Activated CD4-positive, alpha-beta T cell treated with anti-CD3 and anti-CD28 coated beads, Interleukin-2, Interleukin-4, amounts not matched to agents 100 ng/mL and 50 ng/mL, durations not matched to agents 16 hours and 8 hours (primary cell): ENCODE results near the gene OSBP.
"Not testable (repeated sequence)": the region's sequence is repeated elsewhere in the genome, so short reads cannot be mapped to it uniquely, and the experiment has no call there.

Experiments
- DNase-seq: peaks from one replicate; pipeline ENCODE4 v3.0.0-alpha.2; 2020; ENCODE audit warnings: low spot score

The OSBP gene

DNA sequence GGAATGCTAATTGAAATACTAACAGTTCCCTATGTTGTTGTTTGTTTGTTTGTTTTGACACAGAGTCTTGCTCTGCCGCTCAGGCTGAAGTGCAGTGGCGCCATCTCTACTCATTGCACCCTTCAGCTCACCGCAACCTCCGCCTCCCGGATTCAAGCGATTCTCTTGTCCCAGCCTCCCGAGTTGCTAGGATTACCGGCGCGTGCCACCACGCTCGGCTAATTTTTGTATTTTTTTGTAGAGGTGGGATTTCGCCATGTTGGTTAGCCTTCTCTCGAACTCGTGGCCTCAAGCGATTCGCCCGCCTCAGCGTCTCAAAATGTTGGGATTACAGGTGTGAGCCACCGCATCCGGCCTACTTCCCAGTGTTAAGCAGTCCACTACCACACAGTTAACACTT is 62.3 kb downstream of the OSBP start:
- DNase-seq = no peak

DNA sequence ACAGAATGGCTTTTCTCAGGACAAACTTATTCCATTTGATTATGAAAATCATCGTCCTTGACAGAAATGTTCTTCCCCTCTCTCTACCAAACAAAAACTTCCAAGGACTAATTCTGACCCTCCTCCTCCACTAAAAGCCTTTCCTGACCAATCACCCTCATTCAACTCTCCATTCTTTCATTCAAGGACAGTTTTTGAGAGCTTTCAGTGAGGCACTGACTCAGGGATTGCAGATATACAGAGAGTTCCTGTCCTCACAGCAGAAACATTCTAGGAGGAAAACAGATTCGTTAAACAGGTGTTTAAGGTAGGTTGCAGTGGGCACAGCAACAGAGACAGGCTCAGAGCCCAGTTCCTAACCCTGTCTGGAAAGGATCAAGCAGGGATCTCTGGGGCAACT is 62.7 kb downstream of the OSBP start:
- no peak for DNase-seq

DNA sequence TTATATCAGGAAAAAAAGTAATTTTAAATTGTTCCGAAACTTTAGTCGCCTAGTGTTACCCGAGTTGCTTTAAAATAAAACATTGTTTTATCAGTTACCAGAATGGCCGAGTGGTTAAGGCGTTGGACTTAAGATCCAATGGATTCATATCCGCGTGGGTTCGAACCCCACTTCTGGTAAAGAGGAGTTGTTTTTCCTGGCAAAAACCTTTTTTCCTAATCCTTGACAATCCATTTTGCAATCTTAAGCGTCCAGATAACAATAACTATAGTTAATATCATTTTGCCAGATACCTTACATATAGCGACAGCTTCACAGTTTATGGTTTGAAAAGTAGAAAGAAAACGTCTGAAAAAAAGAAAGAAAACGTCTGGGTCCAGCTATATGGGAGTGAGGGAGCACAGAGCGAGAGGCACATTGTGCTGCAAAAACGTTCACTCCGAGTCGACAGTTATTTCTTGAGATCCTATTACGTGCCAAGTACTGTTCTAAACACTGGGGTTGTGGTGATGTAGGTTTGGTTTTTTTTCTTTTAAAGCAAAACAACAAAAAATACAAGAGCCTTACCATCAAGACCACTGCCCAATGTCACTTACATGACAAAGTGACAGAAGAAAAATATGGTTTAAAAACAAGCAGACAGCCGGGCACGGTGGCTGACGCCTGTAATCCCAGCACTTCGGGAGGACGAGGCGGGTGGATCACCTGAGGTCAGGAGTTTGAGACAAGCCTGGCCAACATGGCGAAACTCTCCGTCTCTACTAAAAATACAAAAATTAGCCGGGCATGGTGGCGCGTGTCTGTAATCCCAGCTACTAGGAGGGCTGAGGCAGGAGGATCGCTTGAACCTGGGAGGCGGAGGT is 63.7 kb downstream of the OSBP start:
- DNase-seq = peak; percentile 60

DNA sequence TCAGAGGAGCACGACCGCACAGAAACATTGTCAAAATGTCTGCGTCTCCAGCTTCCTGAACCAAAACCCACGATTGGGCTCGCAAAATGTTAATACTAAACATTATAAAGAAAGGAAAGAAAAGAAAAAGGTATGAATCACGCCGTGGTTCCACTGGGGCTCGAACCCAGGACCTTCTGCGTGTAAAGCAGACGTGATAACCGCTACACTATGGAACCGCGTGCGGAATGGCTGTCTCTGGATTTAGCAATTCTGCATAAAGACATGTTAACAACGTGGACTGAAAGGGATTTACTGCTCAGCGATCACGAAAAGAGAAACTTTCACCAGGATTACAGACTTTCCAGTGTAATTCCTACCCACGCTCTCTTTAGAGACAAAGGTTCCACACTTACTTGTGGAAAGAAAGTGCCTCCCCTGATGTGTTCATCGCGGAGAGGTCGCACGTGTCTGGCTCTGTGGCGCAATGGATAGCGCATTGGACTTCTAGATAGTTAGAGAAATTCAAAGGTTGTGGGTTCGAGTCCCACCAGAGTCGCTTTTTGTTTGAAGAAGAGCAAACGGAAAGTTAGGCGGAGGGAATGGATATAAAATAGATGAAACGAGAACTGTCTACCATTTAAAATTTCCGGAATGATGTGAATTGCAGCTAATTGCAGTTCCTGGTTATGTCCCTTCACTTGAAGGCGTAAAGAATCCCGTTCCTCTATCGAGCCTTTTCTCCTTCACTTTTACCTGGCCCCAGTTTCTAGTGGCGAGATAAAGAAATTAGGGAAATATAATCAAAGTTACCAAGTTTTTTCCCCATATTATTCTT is 64.5 kb downstream of the OSBP start:
- peak; percentile 92 for DNase-seq

DNA sequence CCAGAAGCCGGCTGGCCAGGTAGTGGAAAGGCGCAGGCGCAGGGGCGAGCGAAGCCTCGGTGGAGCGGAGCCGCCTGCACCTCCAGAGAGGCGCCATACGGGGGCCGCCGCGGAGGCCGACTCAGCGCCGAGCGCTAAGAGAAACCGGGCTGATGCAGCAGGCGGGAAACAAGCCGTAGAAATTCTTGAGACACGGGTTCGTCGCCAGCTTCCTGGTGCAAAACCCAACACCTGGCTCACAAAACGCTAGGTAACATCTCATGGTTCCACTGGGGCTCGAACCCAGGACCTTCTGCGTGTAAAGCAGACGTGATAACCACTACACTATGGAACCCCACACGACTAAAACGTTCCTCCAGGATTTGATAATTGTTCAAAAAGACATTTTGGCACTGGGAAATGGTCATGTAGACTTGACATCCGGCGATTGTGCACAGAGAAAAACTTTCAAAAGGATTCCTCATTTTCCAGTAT is 65.2 kb downstream of the OSBP start:
- peak; percentile 97 for DNase-seq

DNA sequence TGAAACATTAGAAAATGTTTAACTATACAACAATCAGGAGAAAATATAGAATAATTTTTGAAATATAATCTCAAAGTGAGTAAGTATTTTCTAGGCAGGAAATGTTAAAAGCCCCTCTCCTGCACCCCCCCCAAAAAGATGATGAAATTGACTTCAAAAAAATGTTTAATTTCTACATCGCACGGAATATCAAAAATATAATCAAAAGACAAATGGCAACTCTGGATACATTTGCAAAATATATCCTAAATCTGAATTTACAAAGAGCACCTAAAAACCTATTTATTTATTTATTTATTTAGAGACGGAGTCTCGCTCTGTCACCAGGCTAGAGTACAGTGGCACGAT is 67.3 kb downstream of the OSBP start:
- DNase-seq = no peak

DNA sequence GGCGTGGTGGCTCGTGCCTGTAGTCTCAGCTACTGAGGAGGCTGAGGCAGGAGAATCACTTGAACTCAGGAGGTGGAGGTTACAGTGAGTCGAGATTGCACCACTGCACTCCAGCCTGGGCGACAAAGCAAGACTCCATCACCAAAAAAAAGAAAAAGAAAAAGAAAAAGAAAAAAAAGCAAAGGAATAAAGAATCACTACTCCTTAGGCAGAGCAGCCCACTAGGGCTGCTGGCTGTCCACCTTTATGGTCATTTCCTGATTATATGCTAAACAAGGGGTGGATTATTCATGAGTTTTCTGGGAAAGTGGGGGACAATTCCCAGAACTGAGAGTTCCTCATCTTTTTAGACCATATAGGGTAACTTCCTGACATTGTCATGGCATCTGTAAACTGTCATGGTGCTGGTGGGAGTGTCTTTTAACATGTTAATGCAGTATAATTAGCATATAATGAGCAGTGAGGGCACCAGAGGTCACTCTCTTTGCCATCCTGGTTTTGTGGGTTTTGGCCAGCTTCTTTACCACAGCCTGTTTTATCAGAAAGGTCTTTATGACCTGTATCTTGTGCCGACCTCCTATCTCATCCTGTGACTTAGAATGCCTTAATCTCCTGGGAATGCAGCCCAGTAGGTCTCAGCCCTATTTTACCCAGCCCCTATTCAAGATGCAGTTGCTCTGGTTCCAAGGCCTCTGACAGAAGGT is 67.8 kb downstream of the OSBP start:
- DNase-seq = not testable (repeated sequence)

DNA sequence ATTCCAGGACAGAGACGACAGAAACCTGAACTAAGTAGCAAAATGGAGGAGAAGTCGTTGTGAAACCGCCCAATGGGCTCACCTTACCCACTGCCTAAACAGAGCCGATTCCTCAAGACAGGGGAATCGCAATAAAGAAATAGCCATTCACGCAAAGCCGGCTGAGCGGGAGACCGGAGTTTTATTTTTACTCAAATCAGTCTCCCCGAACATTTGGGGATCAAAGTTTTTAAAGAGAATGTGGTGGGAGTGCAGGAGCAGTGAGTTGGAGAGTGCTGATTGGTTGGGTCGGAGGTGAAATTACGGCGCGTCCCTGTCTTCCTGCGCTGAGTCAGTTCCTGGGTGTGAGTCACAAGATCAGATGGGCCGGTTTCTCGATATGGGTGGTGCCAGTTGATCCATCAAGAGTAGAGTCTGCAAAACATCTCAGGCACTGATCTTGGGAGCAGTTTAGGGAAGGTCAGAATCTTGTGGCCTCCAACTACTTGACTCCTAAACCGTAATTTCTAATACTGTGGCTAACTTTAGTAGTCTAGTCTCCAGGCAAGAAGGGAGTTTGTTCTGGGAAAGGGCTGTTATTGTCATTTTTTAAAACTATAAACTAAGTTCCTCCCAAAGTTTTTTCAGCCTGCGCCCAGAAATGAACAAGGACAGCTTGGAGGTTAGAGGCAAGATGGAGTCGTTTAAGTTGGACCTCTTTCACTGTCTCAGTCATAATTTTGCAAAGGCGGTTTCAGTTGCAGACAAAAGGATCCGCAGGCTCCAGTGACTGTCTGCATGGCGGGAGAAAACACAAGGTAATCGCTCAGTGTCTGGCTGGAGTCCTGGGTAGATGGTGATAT is 70.2 kb downstream of the OSBP start:
- DNase-seq = peak; percentile 34

DNA sequence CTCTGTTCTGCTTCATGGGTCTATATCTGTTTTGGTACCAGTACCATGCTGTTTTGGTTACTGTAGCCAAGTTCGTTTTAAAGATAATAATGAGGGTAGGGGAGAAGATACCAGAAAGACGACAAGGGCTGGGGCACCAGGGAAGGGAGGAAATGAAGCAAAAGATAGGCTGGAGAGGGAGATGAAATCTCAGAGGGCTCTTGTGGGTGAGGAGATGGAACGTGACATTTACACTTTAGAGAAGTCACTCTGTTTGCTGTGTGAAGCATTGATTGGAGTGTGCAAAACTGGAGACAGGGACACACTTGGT is 70.8 kb downstream of the OSBP start:
- DNase-seq = no peak

DNA sequence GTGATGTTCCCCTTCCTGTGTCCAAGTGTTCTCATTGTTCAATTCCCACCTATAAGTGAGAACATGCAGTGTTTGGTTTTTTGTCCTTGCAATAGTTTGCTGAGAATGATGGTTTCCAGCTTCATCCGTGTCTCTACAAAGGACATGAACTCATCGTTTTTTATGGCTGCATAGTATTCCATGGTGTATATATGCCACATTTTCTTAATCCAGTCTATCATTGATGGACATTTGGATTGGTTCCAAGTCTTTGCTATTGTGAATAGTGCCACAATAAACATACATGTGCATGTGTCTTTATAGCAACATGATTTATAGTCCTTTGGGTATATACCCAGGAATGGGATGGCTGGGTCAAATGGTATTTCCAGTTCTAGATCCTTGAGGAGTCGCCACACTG is 71.9 kb downstream of the OSBP start:
- DNase-seq = not testable (repeated sequence)

DNA sequence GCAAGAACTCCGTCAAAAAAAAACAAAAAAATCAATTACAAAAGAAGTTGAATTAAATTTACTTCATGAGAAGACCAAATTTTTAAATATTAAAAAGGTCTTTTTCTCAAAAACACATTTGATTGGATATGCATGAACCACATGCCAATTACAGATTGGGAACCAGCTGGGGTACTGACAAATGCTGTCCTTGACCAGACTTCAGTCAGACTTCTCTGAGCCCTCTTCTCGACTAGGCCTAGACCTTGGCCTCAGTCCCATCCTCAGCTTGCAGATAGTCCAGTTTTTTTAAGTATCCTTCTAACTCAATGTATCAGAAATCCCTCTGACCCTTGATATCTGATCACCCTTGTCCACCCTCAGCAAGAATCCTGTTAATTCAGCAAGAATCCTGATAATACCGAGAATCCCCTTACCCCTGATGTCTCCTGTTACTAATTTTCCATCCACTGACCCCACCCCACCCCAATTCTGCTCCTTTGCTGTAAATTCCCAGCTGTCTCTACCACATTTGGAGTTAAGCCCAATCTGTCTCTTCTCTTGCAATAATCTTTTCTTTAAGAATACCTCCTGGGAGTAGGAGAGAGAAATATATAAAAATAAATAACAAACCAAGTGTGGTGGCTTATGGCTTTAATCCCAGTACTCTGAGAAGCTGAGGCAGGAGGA is 73.3 kb downstream of the OSBP start:
- DNase-seq = no peak

DNA sequence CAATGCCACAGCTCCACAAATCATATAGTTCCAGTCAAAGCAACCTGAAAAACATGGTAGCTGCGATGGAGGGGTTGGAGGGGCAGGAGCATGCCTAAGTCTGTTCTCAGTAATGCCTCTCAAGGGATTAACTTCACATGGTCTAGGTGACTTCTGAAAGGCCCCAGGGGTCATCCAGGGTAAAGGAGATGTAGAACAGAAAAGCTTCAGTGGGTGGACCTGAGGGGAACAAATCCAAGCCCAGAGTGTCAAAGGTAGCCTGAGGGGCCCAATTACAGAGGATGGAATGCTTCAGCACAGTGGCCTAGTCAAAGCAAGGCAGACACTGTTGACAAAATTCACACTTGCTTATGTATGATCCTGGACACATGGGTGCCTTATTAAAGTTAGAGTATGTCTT is 80.9 kb downstream of the OSBP start:
- no peak for DNase-seq

DNA sequence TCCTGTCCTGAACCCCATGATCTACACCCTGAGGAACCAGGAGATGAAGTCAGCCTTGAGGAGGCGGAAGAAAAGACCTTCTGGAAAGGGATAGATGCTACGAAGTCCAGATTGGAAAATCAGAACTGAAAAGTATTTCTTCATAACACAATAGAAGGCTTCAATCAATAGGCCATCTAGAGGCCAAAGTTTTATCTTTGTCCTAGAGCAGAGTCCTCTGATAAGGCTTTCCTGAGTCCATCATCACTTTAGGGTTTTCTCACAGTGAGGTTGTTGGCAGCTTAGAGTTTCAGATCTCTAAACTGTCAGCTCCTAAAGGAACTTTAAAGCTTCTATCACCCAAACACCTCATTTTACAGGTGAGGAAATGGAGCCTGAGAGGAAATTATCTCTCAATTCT is 83.0 kb downstream of the OSBP start:
- no peak for DNase-seq

DNA sequence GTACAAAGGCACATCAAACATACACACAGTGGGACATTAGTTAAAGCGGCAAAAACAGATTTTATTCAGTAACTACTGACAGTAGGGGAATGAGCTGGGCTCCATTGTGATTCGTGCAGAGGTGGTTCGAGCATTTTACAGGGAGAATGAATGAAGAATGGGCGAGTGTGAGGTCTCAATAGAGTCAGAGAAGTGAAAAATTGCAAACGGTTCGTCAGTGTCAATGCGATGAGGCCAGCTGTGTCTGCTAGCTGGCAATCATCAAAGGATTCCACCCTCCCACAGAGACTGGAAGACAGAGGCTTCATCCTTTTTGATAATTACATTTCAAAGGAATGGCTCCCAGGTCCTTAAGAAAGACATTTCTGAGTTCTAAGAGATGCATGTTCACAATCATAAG is 86.9 kb downstream of the OSBP start:
- no peak for DNase-seq
